HG03039 (cell line): Measurements from ENCODE around the gene BRIP1.
"Not testable (repeated sequence)": the region's sequence is repeated elsewhere in the genome, so short reads cannot be mapped to it uniquely, and the experiment has no call there.

ENCODE experiments used
- ATAC-seq: cut with Tn5 transposase; IDR thresholded peaks from one replicate; pipeline ENCODE4 v1.9.1; 2021; ENCODE audit warnings: mild to moderate bottlenecking, moderate library complexity; ENCODE audit not compliant: unreplicated experiment

Gene BRIP1

DNA sequence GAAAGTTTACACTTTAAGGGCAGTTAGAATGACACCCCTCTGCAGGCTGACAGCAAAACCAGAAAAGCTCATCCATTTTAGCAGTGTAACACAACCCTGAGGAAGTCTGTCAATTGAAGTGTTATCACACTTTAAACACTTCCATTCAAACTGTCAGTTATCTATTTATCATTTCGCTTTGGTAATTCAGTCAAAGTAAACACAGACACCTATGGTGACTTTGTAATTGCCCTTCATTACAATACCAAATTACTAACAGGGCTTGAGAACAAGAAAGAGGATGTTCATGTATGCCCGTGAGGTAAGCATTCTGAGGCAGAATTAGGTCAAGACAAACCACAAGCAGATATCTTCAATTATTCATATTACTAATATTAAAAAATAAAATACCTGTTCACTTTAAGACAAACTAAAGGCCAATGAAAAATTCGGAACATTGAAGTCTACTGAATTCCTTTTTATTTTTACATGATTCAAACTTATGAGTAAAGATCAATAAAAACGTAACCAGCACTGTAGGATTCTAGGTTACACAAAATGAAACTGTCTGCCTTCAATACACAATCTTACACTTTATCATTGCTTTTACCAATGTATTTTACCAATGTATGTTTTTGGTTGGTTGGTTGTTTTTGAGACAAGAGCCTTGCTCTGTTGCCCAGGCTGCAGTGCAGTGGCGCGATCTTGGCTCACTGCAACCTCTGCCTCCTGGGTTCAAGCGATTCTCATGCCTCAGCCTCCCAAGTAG, 57.1 kb downstream of the BRIP1 start:
- no peak for ATAC-seq

DNA sequence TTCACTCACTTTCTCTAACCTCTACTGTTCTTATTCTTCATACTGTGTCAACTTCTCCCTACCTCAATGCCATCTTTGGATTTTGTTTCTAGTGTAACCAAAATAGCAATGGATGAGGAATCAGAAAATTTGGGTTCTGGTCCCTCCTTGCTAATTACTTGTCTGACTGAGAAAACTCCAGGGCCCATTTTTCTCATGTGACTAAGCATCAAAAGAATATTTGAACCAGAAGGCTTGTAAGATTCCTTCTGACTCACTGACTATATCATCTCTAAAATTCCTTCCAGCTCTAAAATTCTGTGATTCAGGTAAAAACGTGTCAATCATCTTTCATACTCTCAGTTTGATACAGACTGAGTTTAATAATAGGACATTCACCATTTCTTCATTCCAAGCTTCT, 57.9 kb downstream of the BRIP1 start:
- ATAC-seq, result no peak

DNA sequence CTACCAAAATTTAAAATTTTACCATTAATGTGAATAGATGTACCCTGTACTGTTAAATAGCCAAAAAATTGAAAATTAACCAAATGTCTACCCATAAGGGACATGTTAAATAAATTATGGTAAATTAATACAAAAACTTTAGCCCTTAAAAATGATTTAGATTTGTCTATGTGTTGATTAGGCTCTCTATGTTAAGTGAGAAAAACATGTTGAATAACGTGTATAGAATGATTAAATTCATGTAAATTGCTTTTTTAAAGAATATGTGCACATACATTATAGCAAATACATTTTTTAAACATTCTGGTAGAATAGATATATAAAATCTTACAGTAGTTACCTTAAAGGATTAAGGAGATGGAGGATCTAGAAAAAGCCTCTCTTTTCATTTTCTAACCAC, 59.5 kb downstream of the BRIP1 start:
- no peak for ATAC-seq

DNA sequence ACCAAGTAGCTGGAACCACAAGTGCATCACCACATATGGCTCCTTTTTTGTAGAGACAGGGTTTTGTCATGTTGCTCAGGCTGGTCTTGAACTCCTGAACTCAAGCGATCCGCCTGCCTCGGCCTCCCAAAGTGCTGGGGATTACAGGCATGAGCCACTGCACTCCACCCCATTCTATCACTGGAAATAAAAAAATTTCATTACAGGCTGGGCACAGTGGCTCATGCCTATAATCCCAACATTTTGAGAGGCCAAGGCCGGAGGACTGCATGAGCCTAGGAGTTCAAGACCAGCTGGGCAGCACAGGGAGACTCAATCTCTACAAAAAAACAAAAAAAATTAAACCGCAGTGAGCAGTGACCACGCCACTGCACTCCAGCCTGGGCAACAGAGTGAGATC, 60.1 kb downstream of the BRIP1 start:
- no peak for ATAC-seq

DNA sequence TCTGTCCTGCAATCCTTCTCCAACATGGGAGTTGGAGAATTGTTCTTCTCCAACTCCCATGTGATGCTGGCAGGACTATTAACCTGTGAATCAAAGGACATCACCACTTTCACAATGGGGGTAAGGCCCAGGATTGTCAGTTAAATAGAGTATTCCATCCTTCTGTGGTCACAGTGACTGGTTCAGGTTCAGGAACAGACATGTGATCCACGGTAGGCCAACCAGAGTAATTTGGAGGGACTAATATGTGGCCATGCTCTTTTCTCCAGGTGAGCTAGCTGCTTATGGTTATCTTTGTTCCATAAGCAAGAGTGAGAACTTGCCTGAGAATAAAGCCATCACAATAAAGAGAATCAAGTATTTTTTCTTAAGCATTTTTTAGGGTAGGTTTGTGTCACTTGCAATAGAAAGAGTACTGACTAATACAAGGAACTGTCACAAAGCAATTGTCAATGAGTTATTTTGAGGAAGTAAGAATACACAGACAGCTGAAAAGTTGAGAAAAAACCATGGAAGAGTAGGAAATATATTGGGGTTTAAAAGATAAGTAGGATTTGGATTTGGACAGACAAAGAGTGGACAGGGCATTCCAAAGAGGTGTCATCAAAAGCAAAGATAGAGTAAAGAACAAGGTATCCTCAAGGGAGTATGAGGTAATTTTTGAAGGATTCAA, 63.4 kb downstream of the BRIP1 start:
- ATAC-seq, result no peak

DNA sequence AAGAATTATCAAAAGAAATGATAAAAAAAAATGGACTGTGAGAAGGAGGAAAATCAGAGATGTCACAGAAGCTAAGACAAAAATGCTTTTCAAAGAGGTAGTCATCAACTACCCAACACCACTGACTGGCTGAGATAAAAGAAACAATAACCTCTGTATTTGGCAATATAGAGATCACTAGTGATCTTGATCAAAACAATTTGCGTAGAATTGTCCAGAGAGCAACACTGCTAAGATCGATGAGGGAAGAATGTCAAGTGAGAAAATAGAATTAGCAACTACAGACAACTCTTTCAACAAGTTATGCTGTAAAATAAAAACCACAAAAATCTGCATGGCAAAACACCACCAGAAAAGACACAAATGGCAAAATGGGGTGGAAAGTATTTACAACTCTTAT, 66.0 kb downstream of the BRIP1 start:
- ATAC-seq, result no peak

DNA sequence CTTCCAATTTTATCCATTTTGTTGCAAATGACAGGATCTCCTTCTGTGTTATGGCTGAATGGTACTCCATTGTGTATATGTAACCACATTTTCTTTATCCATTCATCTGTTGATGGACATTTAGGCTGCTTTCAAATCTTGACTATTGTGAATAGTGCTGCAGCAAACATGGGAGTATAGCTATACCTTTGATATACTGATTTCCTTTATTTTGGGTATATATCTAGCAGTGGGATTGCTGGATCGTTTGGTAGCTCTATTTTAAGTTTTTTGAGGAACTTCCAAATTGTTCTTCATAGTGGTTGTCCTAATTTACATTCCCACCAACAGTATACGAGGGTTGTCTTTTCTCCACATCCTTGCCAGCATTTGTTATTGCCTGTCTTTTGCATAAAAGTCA, 67.8 kb downstream of the BRIP1 start:
- no peak for ATAC-seq

DNA sequence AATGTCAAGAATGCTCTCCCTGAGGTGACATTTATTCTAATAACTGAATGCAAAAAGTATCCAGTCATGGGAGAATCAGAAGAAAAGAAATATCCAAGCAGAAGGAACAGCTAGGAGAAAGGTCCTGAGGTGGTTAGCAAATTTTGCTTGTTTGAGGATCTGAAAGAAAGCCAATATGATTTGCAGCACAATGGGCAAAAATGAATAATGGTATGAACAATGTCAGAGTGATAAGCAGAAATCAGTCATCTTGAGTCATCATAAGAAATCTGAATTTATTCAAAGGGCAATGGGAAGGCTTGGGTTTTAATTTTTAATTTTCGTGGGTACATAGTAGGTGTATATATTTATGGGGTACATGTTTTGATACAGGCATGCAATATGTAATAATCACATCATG, 68.5 kb downstream of the BRIP1 start:
- ATAC-seq, result no peak

DNA sequence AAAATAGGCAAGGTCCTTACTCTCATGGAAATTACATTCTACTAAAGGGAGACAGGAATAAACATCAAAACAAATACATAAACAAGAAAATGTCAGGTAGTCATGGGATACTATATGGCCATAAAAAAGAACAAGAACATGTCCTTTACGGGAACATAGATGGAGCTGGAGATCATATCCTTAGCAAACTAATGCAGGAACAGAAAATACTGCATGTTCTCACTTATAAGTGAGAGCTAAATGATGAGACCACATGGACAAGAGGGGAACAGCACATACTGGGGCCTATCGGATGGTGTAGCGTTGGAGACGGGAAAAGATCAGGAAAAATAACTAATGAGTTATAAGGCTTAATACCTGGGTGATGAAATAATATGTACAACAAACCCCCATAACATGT, 69.1 kb downstream of the BRIP1 start:
- no peak for ATAC-seq

DNA sequence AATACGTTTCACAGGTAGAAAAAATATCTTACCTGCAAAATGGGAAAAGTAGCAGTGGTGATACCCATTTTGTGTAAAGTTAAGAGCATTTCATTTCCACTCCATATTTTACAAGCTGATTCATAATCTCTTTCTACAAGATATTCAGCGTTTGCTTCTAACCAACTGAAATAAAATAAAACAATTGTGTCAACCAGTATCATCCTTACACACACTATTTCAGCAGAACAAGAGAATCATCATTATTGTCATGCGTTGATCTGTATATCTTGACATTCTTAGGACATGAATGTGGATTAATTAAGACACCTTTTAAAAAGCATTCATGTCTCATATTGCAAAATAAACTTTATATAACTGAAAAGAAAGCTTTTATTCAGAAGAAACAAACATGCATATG, 69.8 kb downstream of the BRIP1 start:
- no peak for ATAC-seq

DNA sequence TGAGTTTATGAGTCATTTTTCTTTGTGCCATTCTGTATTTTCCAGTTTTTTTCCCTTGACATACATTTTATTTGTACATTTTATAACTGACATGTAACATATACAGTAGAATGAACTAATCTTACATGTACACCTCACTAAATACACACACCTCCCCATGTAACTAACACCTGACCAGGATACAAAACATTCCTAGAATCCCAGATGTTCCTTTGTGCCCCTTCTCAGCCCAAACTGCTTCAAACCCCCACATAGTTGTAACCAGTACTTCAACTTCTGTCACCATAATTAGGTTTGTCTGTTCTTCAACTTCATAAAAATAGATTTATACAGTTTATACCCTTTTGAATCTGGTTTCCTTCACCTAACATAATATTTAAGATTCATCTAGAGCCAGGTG, 73.5 kb downstream of the BRIP1 start:
- no peak for ATAC-seq

DNA sequence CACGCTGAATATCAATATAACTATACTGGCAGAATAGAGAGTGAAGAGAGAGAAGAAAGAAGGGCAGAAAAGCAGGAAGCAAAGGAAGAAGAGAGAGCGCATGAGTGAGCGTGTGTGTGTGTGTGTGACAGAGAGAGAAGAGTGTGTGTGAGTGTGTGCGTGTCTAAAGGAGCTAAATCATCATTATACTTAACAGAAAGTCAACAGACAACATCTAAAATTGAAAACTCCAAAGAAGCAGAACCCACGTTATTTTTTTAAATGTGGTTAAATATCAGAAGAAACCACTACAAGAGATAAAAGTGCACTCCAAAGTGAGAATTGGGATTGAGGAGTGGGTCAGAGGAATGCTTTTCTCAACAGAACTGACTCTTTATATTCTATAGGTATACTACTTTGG, 77.2 kb downstream of the BRIP1 start:
- ATAC-seq, result no peak

DNA sequence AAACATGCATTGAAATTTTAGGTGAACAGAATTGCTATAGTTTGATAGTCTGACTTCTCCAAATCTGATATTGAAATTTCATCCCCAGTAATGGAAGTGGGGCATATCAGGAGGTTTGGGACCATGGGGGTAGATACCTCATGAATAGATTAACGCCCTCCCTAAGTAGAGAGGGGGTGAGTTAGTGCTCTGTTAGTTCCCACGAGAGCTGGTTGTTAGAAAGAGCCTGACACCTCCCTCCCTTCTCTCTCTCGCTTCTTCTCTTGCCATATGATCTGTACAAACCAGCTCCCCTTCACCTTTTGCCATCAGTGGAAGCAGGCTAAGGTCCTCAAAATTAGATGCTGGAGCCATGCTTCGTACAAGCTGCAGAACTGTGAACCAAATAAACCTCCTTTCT, 78.8 kb downstream of the BRIP1 start:
- no peak for ATAC-seq

DNA sequence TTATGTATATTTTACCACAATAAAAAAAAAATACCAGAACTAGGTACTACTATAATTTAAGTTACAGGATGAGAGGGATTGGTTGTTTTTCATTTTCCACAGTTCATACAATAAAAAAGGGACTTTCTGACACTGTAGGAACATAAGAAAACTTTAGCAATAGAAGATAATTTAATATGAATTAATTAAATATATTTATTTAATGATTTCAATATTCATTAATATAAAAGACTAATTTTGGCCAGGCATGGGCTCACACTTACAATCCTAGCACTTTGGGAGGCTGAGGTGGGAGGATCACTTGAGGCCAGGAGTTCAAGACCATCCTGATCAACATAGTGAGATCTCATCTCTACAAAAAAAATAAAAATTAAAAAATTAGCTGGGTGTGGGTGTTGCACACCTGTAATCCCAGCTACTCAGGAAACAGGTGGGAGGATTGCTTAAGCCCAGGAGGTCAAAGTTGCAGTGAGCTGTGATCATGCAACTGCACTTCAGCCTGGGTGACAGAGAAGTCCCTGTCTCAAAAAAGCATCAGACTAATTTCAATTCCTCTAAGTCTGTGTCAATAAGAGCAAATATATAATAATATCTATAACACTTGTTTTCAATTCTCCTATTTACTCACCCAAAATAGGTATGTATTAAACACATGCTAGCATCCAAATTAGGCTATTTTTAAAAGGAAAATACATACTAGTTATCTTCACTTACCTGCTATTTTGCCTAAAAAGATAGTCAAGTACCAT, 79.6 kb downstream of the BRIP1 start:
- no peak for ATAC-seq

DNA sequence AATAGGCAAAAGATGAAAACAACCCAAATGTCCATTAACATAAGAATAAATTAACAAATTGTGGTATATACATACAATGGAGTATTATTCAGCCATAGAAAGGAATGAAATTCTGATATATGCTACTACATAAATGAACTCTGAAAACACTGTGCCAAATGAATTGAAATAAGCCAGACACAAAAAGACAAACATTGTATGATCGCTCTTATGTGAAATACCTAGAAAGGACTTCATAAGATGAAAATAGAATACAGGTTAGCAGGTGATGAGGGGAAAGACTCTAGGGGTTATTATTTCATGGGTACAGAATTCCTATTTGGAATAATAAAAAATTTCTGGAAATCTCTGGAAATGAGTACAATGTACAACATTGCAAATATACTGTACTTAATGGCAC, 80.2 kb downstream of the BRIP1 start:
- no peak for ATAC-seq

DNA sequence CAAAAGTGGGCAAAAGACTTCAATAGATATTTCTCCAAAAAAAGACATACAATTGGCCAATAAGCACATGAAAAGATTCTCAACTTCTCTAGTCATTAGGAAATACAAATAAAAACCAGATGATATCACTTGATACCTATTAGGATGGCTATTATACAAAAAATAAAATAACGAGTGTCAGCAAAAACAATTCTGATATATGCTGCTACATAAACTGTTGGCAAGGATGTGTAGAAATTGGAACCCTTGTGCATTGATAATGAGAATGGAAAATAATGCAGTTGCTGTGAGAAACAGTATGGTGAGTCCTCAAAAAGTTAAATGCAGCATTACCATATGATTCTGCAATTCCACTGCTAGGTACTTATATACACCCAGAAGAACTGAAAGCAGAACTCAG, 80.6 kb downstream of the BRIP1 start:
- no peak for ATAC-seq

DNA sequence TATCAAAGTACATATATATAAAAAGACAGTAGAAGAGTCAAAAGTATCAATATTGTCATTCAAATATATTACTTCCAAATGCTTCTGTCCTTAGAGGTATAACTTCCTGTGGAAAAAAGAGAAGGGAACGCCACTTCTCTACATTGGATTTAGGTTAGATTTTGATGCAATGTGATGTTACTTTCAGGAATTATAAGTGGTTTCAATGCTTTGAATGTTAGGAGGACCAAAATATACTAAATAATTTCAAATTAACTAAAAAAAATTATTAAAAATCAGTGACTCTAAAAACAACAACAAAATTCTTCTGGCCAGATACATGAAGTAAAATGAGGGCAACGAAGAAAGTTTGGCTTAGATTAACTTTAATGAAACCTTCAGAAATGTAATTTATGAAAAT, 88.0 kb downstream of the BRIP1 start:
- no peak for ATAC-seq

DNA sequence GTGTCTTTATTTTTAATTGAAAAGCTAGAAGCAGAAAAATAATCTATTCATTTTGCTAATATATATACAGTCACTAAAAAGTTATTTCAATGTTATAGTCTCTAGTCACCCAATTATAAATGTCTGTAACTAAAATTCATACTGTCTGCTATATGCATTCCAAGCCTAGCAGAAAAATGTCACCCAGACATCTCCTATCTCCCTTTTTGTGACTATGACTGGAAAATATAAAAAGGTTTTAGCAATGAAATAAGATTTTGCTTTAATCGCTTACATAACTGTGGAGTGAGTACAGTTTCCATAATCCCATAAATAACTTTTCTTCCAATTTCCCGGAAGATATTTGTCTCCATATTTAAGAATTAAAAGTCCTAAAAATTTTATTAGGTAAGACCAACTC, 88.6 kb downstream of the BRIP1 start:
- no peak for ATAC-seq

DNA sequence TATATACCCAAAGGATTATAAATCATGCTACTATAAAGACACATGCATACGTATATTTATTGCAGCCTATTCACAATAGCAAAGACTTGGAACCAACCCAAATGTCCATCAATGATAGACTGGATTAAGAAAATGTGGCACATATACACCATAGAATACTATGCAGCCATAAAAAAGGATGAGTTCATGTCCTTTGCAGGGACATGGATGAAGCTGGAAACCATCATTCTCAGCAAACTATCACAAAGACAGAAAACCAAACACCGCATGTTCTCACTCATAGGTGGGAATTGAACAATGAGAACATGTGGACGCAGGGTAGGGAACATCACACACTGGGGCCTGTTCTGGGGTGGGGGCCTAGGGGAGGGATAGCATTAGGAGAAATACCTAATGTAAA, 89.2 kb downstream of the BRIP1 start:
- not testable (repeated sequence) for ATAC-seq

DNA sequence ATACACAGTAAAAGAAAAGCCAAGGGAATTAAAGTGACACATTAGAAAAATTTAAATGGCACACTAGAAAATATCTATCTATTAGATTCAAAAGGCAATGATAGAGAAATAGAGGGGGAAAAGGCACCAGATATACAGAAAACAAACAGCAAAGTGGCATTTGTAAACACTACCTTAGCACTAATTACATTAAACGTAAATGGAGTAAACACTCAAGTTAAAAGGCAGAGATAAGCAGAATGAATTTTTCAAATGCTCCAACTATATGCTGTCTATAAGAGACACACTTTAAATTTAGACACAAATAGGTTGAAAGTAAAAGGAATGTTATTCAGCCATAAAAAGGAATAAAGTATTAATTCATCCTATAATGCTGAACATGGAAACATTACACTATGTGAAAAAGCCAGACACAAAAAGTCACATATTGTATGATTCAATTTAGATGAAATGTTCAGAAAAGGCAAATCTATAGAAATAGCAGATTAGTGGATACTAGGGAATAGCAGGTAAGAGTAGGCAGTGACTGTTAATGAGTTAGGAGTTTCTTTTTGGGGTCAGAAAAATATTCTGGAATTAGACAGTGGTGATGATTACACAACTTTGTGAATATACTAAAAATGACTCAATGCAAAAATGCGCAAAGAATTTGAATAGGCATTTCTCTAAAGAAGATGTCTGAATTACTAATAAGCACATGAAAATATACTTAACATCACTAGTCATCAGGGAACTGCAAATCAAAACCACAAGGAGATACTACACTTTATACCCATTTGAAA, 92.4 kb downstream of the BRIP1 start:
- ATAC-seq, result no peak

DNA sequence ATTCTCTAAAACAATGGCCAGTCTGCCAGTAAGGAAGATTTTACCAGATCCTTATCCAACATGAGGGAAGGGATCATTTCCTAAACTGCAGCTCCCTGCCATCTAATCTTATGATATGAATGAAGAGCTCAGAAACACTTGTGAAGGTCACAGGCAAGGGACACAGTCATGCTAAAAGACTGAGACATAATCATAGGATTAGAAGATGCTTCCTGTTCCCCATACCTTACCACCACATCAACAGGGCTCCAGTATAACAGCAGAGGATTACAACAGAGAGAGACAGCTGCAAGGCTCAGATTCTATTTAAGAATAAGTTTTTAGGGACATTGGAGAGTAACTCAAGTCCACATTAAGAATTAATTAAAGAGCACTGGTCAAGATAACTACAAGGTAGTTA, 93.3 kb downstream of the BRIP1 start:
- no peak for ATAC-seq
